GM19372 (cell line): ENCODE data around the gene NAV2.

ENCODE experiments used
- ATAC-seq: cut with Tn5 transposase; IDR thresholded peaks from one replicate; pipeline ENCODE4 v1.9.1; 2021; ENCODE audit warnings: mild to moderate bottlenecking, low read depth, moderate library complexity; ENCODE audit not compliant: unreplicated experiment

The NAV2 gene

GRCh38 chr11:19802773-19803293 is 90.2 kb downstream of the NAV2 start:
- no peak for ATAC-seq

DNA sequence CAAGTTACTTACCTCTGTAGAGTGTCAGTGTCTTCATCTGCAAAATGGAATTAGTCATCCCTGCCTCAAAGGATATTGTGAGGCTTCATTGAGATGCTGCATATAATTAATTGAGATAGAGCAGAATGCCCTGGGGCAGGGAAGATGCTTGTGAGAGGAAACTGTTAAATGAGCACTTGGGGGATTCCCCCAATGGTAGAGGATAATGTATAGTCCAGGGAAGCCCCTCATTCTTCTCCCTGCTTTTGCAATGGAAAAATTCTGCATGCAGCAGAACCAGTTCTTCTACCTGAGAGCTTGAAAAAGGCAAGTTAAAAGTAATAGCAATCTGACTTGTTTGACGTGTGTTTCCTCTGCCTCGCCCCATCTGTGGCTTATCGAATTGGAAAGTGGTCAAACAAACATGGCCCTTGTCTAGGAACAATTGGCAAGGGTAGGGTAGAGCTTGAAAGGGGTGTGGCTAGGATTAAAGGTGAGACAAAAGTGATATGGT is 90.9 kb downstream of the NAV2 start:
- no peak for ATAC-seq

- no peak for ATAC-seq
Measured at GRCh38 chr11:19805376-19805775, 92.7 kb downstream of the NAV2 start.

- no peak for ATAC-seq
Measured at GRCh38 chr11:19805827-19806226, 93.2 kb downstream of the NAV2 start.

DNA sequence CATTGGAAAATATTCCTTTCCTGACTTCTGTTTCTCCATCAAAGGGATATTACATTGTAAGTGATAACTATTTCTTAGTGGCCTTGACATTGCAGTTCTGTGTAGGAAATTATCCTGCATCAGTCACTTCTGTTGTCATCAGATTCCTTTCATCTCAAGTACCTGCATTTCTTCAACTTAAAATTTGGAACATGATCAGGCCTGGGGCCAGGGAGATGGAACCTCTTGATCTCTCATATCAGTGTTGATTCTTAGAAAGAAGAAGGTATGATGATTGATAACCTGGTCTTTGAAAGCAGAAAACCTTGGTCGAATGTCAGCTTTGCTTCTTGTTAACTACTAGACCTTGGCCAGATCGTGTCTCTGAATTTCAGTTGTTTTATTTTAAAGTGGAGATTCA is 93.6 kb downstream of the NAV2 start:
- no peak for ATAC-seq

DNA sequence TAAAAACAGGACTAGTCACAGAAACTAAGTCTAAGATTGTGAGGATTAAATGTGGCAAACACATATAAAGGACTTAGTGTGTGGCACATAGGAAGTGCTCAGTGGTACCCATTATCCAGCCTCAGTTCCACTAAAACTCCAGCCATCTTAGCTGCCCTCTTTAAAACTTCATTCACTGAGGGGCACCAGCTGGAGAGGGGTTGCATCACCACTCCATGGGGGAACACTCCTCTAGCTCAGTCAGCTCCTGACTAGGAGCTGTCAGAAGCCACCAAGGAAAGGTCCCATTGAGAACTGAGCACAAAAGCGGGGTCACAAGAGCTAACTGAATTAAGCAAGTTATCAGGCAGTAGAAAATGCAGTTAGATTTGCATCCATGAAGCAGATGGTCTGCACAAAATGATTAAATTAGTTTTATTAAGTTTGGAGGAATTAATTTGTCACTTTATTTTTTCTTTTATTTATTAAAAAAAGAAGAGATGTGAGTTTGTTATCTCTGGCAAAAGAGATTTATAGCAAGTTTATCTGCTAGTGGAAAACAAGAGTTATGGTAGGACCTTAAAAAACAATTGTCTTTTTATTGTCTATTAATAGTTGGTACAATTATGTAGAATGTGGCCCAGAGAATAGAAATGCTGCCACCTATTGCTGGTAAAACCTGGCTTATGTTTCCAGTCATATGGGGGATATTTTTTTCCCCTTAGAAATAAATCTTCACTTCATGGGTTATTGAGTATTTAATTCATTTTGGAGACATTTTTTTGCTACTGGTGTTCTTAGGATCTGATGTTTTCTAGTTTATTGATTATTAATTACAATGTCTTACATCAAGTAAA is 95.7 kb downstream of the NAV2 start:
- no peak for ATAC-seq

- ATAC-seq, result no peak
Measured at GRCh38 chr11:19810852-19811251, 98.2 kb downstream of the NAV2 start.

DNA sequence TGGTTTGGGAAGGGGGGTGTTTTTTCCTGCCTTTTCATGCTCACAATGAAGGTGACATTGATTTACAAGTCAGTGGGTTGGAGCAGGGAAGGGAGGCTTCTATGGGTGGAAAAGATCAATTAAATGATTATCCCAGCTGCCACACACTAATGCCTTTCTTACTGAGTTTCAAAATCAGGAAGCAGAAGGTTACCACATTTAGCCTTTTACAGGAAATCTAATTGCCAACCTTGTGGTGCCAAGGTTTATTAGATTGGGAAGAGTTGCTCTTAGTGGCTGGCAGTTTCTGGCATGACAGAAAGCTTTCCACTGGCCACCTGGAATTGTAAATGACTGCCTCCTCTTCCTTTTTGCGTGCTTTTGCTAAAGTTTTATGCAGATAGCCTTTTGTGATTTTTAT is 98.7 kb downstream of the NAV2 start:
- no peak for ATAC-seq

GRCh38 chr11:19812096-19812495 is 99.5 kb downstream of the NAV2 start:
- ATAC-seq, result no peak

- no peak for ATAC-seq
Measured at GRCh38 chr11:19812710-19813109, 100.1 kb downstream of the NAV2 start.

- ATAC-seq, result no peak
Measured at GRCh38 chr11:19813158-19813879, 100.7 kb downstream of the NAV2 start.

GRCh38 chr11:19814421-19814820 is 101.8 kb downstream of the NAV2 start:
- ATAC-seq, result no peak

GRCh38 chr11:19816040-19816439 is 103.4 kb downstream of the NAV2 start:
- ATAC-seq, result no peak

- ATAC-seq, result no peak
Measured at GRCh38 chr11:19816817-19817216, 104.2 kb downstream of the NAV2 start.

- no peak for ATAC-seq
Measured at GRCh38 chr11:19817265-19817851, 104.7 kb downstream of the NAV2 start.

DNA sequence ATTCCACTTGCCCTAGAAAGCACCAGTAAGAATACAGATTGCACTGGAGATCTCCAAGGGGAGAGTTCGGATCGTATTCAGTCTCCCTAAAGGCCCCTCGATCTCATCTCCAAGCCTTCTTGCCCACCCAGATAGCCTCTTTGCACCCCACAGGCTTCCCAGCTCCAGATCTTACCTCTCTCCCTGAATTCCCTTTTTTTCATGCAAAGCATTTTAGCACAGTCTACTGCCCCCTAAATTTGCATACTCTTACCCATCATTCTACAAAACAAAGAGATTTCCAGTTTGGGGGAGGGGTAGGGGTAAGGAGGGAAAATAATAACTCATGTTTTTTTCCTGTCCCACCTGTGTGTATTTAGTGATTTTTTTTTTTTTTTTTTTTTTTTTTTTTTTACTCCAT is 105.2 kb downstream of the NAV2 start:
- ATAC-seq, result no peak

GRCh38 chr11:19818619-19819018 is 106.0 kb downstream of the NAV2 start:
- no peak for ATAC-seq

GRCh38 chr11:19819148-19819547 is 106.5 kb downstream of the NAV2 start:
- no peak for ATAC-seq

DNA sequence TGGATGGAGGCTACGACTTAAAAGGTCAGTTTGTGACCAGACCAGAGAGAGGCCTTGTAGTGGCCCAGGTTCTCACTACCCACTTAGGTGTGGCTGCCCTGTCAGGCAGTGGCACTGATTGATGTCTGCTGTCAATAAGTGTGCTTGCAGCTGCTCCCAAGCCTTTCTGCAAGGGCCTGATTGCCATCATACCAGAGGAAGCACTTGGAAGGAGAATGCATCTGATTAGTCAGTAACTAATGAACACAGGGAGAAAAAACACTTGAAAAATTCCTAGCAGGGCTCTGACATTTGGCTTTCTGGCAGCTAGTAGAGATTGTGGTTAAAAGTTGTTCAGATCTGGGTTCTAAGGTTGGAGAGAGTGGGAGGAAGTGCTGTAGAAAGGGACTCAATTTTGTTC is 107.5 kb downstream of the NAV2 start:
- ATAC-seq, result no peak

GRCh38 chr11:19821412-19821875 is 108.8 kb downstream of the NAV2 start:
- ATAC-seq, result no peak

DNA sequence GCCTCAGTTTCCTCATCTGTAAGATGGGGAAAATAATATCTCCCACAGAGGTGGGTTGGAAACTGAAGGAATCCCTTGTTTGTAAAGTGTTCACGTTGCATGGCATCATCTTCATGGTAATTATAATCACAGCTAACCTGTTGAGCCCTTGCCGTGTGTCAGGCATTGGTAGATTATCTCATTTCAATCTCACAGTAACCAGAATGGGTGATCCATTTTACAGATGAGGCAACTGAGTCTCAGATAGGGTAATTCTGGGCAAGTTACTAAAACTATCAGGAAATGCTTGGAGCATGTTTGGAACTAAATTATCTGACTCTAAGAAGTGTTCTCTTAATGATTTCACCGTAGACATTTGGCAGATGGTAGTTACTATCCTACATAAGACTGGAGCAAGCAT is 109.4 kb downstream of the NAV2 start:
- no peak for ATAC-seq
